RWPE1 (cell line): ENCODE results near the gene MPI.

ENCODE experiments used
- CTCF ChIA-PET: fragments of 350-600 bp; sonication (Branson Sonifier 250); formaldehyde crosslinking; extraction: SDS; loops from one replicate; lab custom pipeline; 2021; lab: Yijun Ruan, JAX
- POLR2A ChIA-PET: fragments of 400-600 bp; formaldehyde crosslinking; extraction: SDS; loops from one replicate; lab custom pipeline; 2020; ENCODE audit warnings: antibody characterized with exemption; ENCODE audit not compliant: low non-redundant PET; lab: Yijun Ruan, JAX
- DNase-seq: peaks from one replicate; pipeline ENCODE4 v3.0.0; 2012; ENCODE audit warnings: low spot score
- H3K27ac ChIP-seq: fragments of 450-650 bp; 2 replicates; pipeline ENCODE4 v1.5.1; 2017
- TF ChIP-seq, protein P1 (sequence below): fragments of 450-650 bp; conservative IDR thresholded peaks from 2 replicates; pipeline ENCODE4 v1.5.1; 2017; ENCODE audit warnings: low read depth, mild to moderate bottlenecking

The MPI gene, protein sequence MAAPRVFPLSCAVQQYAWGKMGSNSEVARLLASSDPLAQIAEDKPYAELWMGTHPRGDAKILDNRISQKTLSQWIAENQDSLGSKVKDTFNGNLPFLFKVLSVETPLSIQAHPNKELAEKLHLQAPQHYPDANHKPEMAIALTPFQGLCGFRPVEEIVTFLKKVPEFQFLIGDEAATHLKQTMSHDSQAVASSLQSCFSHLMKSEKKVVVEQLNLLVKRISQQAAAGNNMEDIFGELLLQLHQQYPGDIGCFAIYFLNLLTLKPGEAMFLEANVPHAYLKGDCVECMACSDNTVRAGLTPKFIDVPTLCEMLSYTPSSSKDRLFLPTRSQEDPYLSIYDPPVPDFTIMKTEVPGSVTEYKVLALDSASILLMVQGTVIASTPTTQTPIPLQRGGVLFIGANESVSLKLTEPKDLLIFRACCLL

DNA sequence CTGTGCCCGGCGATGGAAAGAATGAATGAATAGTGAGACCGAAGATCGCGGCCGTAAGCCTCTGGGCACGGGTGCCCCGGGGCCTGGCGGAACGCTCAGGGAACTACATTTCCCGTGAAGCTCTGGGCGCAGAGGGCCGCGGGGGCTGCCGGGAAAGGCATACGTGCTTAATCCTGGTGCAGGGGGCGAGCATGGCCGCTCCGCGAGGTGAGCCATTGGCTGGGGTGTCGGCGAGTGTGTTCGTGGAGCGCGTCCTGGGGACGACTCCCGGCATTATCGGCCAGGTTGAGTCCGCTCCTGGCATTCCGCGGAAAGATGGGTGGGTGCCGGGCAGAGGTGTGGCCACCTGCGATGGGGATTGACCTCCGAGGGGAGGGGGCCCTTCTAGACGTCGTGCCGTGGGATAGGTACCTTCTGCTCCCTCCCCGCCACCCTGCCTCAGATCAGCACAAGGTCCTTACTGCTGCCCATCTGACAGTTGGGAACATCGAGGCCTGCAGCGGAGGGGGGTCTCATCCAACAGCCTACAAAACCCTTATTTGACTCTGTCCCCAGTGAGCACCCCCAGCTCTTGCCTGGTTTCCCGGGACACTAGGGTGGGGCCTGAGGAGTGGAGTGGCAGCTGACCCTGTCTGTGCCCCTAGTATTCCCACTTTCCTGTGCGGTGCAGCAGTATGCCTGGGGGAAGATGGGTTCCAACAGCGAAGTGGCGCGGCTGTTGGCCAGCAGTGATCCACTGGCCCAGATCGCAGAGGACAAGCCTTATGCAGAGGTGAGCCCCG, at the start of gene MPI:
Gene MPI, plus strand, starts transcription at position 160 of the 782 bp plus-strand sequence. Its CDS starts 32 bp downstream, at position 192.
- ChIA-PET CTCF (interaction anchor here (0.6 to 1.5 kb wide), 4 partner anchors 11 to 119 kb away, joined by 3 to 5 read pairs (median 4); no protein-coding TSS in a partner anchor), POLR2A (no interaction called here)
- peak; percentile 94 for DNase-seq
- TF ChIP-seq, protein P1, sequence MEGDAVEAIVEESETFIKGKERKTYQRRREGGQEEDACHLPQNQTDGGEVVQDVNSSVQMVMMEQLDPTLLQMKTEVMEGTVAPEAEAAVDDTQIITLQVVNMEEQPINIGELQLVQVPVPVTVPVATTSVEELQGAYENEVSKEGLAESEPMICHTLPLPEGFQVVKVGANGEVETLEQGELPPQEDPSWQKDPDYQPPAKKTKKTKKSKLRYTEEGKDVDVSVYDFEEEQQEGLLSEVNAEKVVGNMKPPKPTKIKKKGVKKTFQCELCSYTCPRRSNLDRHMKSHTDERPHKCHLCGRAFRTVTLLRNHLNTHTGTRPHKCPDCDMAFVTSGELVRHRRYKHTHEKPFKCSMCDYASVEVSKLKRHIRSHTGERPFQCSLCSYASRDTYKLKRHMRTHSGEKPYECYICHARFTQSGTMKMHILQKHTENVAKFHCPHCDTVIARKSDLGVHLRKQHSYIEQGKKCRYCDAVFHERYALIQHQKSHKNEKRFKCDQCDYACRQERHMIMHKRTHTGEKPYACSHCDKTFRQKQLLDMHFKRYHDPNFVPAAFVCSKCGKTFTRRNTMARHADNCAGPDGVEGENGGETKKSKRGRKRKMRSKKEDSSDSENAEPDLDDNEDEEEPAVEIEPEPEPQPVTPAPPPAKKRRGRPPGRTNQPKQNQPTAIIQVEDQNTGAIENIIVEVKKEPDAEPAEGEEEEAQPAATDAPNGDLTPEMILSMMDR = no peak
- peak within 1 kb of the TSS; percentile 71 for H3K27ac ChIP-seq

DNA sequence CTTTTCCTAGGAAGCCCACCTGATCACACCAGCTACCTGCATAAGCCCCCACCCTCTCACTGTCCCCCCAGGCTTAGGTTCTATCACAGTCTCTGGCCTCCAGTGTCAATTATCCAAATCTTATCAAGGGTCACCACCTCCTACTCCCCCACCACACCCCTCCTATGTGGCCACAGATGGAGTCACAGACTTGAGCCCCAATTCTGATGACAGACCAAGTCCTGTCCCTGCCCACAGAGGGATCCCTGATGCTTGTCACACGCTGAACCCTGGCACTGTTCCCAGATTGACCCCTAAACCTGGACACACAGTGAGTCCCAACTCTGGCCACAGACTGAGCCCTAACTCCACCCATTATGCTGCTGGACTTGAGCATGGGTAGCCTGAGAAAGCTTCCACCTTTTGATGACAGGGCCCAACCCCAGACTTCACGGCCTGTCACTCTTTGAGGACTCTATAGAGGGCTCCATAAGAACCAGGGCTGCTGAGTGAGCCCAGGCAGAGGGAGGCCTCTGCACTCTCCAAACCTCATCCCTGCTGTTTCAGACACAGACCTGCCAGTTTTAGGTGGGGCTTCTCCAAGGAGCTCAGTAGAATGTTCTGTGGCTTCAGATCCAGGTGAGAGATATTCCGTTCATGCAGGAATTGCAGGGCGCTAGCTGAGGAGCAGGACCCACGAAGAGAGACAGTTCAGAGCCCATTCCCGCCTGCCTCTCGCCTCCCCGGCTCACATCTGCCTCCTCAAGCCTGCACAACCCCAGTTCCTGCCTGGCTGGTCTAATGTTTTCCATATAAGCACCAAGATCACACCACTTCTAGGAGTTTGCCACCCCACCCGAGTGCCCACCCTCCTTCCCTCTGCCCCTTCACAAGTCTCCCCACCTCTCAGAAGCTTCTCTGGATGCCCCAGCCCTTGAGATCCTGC, 48.7 kb upstream of the MPI start:
- ChIA-PET CTCF (interaction anchor here (0.6 to 1.4 kb wide), 3 partner anchors 66 to 209 kb away, joined by 3 to 12 read pairs (median 3); partner anchors contain the start of gene FAM219B), POLR2A (no interaction called here)
- TF ChIP-seq, protein P1 = no peak
- no peak for DNase-seq
- H3K27ac ChIP-seq = peak overlapping the region; percentile 81

DNA sequence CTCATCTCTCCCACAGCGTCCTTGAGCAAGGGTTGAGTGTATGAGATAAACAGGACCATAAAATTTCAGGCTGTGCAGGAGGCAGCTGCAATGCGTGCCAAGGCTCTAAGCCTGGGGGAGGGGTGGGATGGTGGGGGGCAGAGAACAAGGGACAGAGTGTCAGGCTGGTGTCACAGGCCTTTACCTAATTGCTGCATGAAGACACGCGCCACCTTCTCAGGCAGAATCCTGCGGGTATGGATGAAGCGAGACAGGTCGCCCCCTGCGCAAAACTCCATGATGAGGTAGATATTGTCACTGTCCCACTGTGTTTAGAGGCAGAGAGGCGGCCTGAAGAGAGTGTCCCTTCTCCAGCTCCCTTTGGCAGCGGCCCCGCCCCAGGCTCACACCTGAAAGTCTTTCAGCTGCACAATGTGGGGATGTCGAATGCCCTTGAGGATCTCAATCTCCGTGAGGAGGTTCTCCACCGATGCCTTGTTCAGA, 47.9 kb upstream of the MPI start:
- no peak for DNase-seq
- TF ChIP-seq, protein P1 = no peak
- peak overlapping the region; percentile 81 for H3K27ac ChIP-seq
- ChIA-PET CTCF (interaction anchor here (0.6 to 1.9 kb wide), 4 partner anchors 15 to 73 kb away, joined by 3 to 12 read pairs (median 4); partner anchors contain the start of genes CPLX3 and FAM219B), POLR2A (interaction anchor here (0.6 to 1.2 kb wide), 3 partner anchors 23 to 64 kb away, joined by 3 to 4 read pairs (median 3); no protein-coding TSS in a partner anchor)

DNA sequence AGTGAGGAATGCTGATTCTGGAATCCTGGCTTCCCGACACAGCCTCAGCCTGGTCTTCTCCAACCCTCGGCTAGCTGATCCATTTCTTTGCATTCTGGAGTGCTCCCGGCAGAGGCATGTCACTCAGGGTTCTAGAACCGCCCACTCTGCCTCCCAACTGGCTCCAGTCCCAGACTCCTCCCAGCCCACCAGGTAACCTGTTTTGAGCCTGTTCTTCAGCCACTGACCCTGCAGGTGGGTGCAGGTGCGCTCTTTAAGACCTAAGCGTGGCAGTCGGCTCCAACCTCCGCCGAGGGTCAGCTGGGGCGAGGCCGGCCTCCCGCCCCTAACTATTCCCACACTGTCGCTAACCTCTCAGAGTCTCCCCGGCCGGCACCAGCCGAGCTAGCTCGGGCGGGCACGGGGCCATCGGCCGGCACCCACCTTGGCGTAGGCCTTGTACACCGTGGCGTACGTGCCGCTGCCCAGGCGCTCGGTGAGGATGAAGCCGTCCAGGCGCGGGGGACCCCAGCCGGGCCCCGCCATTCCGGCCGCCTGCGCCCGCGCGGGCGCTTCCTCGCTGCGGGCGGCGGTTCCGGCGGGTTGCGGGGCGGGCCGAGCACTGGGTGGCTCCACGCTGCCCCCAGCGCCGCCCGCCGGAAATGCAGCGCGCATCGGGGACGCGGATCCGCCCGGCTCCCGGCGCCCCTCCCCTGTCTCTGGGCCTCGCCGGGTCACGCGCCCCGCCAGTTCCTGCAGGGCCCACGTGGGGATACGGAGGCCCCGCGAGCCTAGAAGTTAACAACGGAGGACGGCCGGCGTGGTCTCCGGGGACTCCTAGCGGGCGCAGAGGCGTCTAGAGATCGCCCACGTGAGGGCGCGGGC, 47.0 kb upstream of the MPI start, which contains the start of gene ULK3:
Gene ULK3, minus strand, starts transcription at position 576 of the 864 bp plus-strand sequence. Its CDS starts 51 bp downstream, at position 525.
- DNase-seq = peak; percentile 94
- TF ChIP-seq, protein P1 = peak; percentile 98
- ChIA-PET POLR2A (interaction anchor here (0.6 to 1.2 kb wide), 5 partner anchors 24 to 152 kb away, joined by 3 to 4 read pairs (median 3); partner anchors contain the start of gene SCAMP5), CTCF (interaction anchor here (0.5 to 1.9 kb wide), 11 partner anchors 10 to 97 kb away, joined by 3 to 12 read pairs (median 5); partner anchors contain the start of gene CPLX3)
- peak within 1 kb of the TSS; percentile 81 for H3K27ac ChIP-seq

DNA sequence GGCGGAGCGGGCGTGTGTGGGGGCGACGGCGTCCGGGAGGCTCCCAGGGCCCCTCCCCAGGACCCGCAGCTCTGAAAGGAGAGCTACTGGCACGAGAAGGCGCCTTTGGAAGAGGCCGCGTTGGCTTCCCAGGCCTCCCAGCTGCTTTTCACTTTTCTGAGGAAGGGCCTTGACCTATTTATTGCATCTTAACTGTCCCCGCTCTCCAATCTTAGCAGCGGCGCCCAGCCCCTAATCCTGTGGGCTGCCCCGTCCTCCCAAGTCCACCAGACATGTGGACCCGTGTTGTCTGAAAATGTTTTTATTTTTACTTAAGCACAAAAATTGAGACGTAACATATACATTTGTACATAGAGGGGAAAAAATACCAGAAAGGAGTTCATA, 46.4 kb upstream of the MPI start:
- POLR2A ChIA-PET = interaction anchor here (0.6 kb wide), 2 partner anchors 26 to 152 kb away, joined by 3 read pairs; partner anchors contain the start of gene SCAMP5
- CTCF ChIA-PET = interaction anchor here (0.7 to 1.9 kb wide), 5 partner anchors 9 to 60 kb away, joined by 3 to 6 read pairs (median 4); no protein-coding TSS in a partner anchor
- peak overlapping the region; percentile 81 for H3K27ac ChIP-seq
- no peak for DNase-seq
- TF ChIP-seq, protein P1 = no peak
